Activated CD4-positive, CD25-positive, alpha-beta regulatory T cell (primary cell): ENCODE results near the gene GTF3A.

ENCODE experiments used
- DNase-seq, 4 experiments: peaks; one replicate each; lab custom pipeline; 2025; lab: John Stamatoyannopoulos, UW

GTF3A gene

DNA sequence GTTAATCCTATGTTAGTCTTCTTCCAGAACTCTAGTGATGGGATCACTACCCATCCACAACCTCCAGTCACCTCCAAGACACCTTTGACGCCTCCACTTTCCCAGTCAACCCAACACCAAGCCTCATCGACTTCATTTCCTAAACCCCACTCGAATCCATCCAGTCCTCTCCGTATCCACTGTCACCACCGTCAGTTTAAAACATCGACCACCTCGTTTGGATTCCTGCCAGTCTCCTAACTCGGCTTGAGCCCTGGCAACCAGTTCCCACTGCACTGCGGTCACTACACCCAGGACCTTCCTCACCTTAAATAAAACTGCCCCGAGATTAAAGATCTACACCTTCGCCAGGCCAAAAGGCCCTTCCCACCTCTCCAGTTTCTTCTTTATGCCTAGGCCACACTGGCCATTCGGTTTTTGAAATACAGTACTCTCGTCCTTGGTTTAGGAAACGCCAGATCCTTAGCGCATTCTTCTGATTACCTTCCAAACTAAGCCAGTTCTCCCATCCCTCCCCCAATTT is 24.7 kb downstream of the GTF3A start:
- DNase-seq = no peak

DNA sequence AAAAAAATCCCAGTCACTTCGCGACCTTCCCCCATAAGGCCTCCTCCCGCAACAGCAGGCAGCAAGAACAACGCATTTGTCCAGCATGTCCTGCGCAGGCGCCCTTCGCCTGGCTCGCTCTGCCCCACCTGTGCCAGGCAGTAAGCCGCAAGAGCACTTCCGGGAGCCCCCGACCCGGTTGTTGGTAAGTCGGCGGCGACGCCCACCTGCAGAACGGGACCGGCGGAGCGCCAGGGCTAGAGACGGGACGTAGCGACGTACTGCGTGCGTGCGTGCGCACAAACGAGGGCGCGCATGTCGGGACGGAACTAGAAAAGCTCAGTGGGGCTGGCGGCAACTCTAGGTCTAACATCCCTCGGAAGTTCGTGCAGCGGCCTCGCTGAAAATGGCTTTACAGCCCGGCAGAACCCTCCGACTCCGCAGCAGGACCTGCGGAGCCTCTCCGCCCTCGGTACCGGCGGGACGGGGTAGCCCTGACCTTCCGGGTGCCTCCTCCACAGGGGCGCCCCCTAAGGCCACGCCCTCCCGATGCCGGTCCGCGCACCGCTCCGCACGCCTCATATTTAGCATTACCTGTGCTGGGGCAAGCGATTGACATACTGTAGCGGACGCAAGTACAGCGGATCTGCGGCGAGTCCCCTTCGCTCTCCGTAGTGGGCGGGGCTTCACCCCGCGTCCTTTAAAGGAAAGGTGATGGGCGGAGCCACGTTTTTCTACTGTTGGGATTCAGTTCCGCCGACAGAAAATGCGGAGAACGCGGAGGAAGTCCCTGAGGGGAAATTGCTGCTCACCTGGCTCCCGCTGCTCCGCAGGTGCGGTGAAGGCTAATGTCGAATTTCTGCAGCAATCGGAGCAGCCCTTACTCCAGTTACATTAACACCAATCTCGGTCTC is 25.8 kb downstream of the GTF3A start, which contains the start of gene MTIF3:
MTIF3 (minus strand) TSS at position 629 of the 893 bp plus-strand sequence. CDS start 10,116 bp downstream, outside the sequence.
- DNase-seq = peak; percentile 86 to 95 (median 92)

DNA sequence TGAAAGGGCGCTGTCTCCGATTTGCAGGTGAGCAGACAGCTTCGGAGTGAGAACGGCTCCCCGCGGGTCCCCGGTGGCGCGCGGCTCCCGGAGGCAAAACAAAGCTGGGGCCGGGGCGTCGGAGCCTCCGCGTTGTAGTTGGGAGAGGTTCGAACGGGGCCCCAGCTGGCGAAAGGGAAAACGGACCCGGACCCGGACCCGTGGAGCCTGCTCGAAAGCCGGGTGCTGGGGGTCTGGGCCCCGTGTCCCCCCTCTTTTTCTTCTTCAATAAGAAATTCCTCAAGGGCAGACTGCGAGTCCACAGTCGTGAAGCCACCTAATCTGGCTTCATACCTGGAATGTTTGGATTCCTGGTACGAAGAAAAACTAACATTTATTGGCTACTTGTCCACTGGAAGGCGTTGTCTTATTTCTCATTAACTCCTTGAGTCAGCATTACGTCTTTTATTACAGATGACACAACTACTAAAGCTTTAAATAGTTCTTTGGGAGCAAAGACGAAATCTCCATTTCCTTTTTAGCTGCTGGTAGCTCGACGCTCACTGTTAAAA is 26.6 kb downstream of the GTF3A start:
- peak in 1 of 4 experiments; percentile 9 for DNase-seq

DNA sequence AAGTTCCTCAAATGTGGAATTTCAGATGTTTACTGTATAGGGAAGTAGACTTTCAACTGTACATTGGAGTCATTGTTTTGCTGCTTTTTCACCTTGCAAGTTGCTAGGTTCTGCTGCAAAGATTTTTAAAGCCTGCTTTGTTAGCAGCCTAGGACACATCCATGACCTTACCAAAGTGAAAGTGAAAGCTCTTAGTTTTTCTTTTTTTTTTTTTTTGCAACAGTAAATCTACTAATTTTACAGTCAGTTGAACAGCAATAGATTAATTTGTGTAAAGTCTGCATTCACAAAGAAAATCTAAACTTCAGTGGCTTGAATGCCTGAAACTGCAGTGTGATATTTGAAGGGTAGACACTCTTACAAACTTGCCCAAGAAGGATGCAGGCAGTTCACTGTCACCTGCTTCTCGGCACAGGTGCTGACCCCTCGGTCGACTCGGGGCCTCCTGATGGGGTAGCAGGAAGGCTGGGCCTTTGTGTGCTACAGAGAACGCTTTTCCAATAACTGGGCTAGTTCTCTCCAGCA is 31.0 kb downstream of the GTF3A start:
- DNase-seq = no peak

DNA sequence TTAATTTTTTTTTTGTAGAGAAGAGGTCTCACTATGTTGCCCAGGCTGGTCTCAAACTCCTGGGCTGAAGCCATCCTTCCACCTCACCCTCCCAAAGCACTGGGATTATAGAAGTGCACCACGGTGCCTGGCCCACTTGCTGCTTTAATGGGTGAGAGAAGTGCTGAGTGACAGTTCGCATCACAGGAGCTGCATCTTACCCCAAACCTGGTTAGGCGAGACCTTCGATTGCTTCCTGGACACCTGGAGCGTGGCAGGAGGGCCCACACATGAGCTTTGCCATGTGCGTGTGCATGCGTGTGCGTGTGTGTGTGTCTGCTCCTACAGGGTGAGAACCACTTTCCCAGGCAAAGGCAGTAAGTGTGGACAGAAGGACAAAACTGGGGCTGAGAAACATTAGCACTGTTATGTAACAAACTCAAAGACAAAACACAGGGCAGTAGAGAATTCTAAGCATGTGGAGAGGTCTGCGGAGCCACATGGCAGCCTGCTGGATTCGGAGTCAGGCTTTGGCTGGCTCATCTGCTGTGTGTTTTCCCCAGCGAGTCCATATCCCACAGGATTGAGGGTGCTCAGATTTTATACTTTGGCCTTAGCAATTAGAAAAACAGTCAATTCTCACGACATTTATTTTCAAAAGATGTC is 37.6 kb downstream of the GTF3A start:
- DNase-seq = no peak

DNA sequence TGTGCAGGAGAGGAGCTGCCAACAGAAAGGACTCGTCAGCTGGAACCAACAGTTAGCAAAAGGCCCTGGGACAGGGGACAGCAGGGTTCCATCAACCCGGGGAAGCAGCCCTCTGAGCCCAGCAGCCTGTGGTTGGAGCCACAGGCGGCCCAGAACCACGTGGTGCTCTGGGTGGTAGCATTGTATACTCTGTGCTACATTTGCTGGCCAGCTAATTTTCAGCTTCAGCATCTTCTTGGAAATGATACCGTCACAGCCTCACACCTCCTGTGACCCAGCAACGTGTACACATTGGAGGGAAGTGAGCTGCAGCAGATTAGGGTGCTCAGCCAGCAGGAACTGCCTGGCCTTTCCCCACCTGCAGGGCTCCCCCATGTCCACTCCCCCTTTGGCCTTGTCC is 39.1 kb downstream of the GTF3A start:
- no peak for DNase-seq

DNA sequence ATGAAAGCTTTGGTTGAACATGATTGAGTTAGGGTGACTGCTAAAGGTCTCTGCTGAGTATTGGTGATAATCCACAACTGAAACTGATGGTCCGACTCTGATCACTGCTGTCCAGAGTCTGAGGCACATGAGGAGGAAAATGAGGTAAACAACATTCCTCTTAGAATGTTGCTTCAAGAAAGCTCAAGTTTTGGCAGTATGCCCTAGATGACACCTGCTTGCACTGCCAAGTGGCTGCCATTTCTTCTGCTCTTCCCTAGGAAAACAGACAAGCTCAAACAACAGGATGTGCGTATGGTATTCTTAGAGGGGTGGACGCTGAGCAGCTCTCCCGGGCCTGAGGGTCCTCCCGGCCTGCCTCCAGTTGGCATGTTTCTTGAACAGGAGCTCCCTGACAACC is 41.2 kb downstream of the GTF3A start:
- no peak for DNase-seq

DNA sequence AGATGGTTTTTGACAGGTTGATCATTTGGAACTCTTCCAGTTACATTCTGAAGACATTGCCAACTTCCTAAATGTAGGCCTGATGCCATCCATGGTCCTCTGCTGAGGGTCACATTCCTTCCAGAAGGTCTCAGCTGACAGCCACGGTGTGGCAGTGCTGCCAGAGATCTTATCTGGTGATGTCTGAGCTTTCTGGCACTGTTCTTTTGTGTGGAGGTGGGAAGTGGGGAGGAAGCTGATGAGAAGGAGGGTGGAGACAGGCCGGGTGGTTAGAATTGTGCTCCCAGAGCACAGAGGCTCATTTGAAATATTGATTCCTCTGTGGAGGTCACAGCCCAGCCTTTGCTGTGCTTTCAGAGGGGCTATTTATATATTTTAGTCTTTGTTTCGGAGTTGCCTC is 42.1 kb downstream of the GTF3A start:
- no peak for DNase-seq

DNA sequence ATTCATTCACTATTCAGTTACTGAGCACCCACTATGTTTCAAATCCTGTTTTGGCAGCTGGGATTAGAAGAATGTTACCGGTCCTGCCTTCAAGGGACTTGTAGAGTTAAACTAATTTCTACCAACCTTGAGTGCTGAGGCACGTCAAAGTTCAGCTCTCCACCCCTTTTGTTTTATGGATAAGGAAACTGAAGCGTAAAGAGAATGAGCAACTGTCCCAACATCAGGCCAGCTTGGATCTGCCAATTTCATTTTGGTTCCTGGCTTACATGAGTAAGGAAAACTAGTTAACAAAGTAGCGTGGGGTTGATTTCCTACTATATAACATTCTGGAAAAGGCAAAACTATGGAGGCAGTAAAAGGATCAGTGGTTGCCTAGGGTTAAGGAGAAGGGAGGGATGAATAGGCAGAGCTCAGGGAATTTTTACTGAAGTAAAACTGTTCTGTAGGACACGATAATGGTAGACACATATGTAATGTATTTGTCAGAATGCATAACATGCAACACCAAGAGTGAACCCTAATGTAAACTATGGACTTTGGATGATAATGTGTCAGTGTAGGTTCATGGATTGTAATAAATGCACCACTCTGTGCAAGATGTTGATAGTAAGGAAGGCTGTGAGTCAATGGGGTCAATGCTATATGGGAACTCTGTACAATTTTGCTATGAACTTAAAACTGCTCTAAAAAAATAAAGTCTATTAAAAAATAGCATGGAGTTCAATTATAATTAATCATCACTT is 45.8 kb downstream of the GTF3A start:
- no peak for DNase-seq

DNA sequence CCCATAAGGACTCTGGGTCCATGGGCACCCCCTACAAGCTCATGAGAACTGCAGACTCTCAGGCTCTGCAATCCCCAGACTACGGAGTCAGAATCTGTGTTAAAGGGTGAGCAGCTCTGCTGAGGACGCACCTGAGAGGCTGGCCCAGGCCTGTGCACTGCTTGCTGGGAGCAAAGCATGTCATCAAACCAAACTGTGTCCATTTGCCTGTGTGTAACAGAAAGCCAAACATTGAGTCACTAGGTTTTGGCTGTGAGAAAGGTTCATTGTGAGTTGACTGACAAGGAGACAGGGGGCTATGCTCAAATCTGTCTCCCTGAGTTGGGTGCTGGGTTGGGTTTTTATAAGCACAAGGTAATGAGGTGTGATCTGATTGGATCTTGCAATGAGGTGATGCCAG is 48.0 kb downstream of the GTF3A start:
- DNase-seq = no peak

DNA sequence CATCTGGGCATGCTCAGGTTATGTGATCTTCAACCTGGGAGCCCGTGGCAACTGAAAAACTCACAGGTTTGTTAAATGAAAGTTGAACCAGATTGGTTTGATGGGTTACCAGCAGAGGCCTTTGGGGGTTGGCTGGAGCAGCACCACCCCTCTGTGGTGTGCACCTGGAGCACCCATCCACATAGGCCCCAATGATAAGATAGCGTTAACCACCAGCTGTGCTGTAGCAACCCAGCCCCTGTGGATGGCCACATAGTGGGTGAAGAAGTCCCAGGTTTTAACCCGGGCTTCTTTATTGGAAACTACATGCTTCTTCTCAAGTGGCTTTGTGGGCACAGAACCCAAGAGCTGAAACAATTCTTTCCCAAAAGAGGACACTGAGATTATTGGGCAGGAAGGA is 48.5 kb downstream of the GTF3A start:
- DNase-seq = no peak

DNA sequence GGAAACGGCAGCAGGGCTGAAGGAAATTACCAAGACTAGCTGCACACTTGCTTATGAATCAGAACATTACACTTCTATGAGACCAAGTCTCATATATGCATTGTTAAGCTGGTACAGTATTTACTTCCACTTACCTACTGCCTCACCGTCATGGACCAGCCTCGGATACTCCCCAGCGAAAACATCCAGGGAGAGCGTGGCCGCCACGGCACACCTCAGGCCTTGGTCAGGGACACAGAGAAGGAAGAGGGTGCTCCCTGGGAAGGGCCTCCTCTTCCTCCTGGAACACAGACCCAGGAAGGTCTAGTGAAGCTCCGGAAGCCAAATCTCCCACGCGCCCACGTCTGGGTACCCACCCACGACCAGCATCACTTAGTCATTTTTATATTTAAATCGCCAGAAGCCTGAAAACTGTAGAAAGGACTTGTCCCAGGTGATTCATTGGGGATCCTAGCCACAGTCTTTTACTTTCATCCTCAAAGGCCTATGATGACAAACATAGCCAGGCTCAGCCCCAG is 50.4 kb downstream of the GTF3A start:
- no peak for DNase-seq

DNA sequence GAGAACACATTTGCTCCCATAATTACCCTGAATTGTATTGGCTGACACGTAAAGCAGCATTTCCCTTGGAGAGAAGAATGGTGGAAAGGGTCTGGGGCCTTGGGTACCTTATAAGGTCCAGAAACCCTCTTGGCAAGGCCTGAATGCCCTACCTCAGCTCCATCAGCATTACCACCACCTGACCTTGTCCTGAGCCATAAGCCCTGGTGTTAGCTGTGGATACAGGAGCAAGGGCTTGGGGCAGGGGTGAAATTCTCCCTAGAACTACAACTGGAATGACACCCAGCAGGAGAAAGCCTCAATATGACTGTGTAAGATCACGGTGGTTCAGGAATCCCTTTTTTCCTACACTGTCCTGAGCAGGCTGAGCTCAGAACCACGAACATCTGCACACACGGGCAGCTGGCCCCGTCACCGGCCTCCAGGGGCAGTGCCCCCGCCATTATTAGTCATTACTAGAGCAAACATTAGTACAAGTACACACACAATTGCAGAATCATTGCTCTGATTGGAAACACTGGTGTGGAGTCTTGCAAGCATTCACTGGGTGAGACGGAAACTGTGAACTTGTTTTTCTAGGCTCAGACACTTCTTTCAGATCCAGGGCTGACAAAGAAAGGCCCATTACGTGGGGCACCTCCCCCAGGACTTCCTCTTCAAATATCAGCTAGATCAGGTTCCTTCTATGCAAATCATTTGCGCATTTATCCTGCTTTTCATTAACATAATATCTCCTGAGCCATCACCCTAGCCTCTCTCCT is 52.7 kb downstream of the GTF3A start:
- DNase-seq = no peak

DNA sequence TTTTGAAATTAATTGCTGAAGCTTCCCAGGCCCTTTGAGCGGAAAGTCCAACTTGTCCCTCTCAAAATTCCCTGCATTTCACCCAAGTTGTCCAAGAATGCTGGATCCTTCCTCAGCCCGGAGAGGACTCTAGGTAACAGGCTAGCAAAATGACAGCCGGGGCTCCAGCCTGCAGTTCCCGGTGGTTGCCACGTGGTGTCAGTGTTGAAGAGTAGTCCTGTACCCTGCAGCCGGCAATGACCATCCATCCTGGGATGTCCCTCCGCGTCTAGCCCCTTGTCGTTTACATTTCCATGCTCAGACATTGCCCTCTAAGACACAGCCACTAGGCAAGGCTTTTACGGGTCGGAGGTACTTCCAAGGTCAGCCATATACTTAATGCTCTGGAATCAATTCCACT is 57.3 kb downstream of the GTF3A start:
- DNase-seq = no peak

DNA sequence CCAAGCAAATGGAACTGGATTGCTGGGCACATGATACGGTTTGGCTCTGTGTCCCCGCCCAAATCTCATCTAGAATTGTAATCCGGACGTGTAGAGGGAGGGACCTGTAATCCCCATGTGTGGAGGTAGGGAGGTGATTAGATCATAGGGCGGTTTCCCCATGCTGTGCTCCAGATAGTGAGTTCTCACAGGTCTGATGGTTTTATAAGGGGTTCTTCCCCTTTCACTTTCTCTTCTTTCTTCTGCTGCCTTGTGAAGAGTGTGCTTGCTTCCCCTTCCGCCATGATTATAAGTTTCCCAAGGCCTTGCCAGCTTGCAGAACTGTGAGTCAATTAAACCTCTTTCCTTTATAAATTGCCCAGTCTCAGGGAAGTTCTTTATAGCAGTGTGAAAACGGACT is 58.6 kb downstream of the GTF3A start:
- no peak for DNase-seq

DNA sequence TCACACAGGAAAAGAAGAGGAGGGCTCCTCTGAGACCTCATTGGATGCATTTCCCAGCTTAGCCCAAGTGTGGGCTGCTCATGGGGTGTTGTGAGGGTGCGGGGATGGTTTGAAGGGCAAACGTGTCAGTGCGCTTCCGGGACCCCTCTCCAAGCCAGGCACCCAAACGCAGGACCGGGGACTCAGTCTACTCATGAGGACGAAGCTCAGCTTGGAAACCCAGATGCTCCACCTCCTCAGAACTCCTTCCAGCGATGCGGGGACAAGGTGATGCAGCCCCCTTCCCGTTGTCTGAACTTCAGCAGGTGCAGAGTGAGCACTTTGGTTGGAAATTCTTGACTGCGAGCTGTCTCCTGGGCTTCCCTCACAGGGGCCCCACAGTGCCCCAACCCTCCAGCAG is 59.0 kb downstream of the GTF3A start:
- no peak for DNase-seq
